GM21526 (cell line): ENCODE results near the gene RIMOC1.

Experiments
- ATAC-seq: cut with Tn5 transposase; IDR thresholded peaks from one replicate; pipeline ENCODE4 v1.9.1; 2021; ENCODE audit warnings: moderate library complexity; ENCODE audit not compliant: unreplicated experiment, low FRiP score

RIMOC1 gene, protein sequence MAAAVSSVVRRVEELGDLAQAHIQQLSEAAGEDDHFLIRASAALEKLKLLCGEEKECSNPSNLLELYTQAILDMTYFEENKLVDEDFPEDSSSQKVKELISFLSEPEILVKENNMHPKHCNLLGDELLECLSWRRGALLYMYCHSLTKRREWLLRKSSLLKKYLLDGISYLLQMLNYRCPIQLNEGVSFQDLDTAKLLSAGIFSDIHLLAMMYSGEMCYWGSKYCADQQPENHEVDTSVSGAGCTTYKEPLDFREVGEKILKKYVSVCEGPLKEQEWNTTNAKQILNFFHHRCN

GRCh38 chr5:41903892-41904799, at the start of gene RIMOC1:
Gene RIMOC1 (plus strand): TSS chr5:41904344. CDS start chr5:41904368, 24 bp downstream.
- peak; percentile 99 for ATAC-seq

GRCh38 chr5:41856644-41857491, 47.3 kb upstream of the RIMOC1 start:
- ATAC-seq: peak; percentile 83

GRCh38 chr5:41857989-41858388, 46.2 kb upstream of the RIMOC1 start:
- no peak for ATAC-seq

GRCh38 chr5:41858890-41859289, 45.3 kb upstream of the RIMOC1 start:
- no peak for ATAC-seq

GRCh38 chr5:41863871-41864486, 40.2 kb upstream of the RIMOC1 start:
- ATAC-seq: peak; percentile 42

DNA sequence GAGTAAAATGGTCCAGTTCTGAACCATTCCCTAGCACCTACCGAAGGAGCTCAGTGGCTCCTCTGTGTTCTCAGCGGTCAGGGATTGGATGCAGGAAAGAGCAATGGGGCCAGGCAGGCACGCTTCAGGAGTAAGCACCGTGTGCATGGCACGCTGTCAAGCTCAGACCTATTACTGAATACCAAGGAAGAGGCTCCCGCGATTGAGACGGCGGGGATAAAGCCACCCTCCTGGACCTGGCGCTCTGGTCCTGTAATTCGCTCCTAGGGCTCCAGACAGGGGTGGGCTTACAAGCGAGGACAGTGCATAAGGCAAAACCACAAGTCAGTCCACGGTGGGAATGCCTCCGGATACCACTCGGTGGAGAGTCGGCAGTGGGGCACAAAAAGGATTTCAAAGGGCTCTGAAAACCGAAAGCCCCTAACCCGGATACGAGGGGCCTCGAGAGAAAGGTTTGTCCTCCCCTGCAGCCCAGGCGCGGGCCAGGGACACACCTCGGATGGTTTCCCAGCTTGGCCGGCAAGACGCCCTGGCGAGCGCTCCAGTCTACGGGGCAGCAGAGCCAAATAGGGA, 34.9 kb upstream of the RIMOC1 start:
- ATAC-seq: peak; percentile 1

DNA sequence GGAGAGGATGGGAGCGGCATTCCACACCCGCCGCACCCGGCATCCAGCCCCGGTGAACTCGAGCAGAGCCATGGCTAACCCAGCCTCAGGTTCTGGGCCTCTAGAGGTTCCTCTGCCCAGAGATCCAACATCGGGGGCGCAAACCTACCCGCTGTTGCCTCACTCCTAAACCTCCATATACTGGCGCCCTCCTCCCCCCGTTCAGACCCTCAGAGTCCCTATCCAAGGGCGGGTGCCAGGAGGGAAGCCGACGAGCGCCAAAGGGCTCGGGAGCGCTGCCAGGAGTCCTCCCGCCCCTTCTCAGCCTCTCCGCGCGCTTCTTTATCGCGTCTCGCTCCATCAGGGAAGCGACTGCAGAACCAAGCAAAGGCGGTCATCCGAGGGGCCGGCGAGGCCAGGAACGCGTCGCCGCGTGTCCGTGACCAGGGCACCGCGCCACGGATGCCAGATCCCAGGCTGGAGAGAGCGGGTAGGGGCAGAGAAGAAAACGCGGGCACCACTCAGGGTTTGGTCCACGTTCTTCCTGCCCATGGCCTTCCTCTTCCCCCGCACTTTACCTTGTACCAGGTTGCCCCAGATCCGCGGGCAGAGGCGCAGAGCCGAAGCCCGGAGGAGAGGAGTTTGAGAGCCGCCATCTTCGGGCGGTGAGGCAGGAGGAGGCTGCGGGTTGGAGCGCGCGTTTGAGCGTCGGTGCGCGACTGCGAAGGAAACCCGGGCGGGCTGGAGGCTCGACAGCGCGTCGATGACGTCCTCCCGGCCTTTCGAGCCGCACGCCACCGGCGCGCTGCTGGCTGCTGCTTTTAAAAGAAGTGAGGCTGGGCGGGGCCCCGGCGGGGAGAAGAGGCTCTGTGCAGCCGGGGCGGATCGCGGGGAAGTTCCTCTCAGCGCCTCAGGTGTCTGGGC, 34.2 kb upstream of the RIMOC1 start, which contains the start of gene OXCT1:
Gene OXCT1 (minus strand): TSS at position 702 of the 903 bp plus-strand sequence. CDS start 67 bp downstream, at position 635.
- ATAC-seq: peak; percentile 94

DNA sequence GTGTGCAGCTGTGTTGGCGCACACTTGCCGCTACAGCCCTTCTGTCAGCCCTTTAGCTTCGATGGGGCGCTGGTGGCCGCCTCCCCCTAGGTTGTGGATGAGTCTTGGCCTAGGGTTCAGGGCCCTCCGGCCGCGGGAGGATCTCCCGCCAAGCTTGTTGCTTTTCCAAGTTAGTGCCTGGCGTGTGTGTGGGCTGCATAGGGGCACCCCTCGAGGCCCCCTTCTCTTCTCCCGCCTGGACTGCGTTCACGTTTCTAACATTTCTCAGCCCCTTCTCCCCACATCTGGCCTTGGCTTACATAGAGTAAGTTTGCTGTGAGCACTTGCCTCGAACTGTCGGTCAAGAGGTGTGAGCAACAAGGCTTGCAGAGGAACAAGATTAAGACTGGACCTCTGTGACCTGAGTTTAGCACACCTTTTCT, 33.5 kb upstream of the RIMOC1 start:
- ATAC-seq: no peak

DNA sequence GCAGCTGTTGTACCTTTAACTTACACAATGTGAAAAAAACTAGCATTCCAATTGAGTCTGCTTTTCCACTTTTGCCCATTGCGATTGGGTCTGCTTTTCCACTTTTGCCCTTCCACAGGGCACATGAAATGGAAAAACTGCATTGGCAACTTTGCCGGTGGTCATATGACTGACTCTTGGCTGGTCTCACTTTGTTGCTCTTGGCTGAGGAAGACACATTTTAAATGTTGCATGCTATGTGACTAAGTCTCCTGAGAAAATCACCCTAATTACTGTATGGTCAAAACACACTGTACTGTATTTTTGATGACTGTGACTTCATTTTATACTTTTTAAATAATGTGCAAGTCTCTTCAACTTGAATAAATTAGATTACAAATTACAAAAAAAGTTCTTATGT, 32.3 kb upstream of the RIMOC1 start:
- ATAC-seq: no peak

DNA sequence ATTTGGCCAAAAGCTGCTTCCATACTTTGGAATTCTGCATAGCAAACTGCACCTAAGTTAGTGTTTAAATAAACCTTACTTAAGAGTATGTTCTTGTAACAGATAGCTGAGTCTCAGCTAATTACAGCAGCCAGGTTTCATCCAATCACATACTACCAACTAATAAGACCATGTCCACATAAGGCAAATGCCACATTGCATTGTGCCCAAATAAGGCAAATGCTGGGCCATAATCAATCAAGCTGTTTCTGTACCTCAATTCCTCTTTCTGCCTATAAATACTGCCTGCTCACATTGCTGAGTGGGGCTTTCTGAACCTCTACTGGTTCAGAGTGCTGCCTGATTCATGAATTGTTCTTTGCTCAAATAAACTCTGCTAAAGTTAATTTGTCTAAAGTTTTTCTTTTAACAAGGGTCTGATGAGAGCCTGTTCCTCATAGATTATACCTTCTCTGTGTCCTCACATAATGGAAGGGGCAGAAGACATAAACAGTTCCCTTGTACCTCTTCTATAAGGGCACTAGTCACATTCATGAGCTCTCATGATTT, 29.6 kb upstream of the RIMOC1 start:
- no peak for ATAC-seq

GRCh38 chr5:41875121-41875520, 29.0 kb upstream of the RIMOC1 start:
- no peak for ATAC-seq

- no peak for ATAC-seq
Observed at GRCh38 chr5:41876678-41877077, 27.5 kb upstream of the RIMOC1 start.

DNA sequence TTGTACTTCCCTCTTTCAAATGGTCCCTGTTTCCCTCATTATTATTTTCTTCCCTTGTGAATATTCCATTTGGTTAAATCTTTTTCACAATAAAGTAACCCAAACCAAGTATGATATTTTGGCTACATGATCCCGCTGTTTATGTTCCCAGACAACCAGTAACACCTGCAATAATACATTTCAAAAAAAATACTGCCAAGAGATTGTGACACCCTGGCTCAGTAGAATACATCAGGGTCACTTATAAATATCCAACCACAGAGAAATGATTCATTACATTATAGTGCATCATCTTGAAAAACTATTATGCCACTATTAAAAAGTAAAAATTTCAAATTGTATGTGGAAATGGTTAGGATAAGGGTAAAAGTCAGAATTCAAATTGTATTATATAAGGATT, 26.7 kb upstream of the RIMOC1 start:
- no peak for ATAC-seq

- no peak for ATAC-seq
Observed at GRCh38 chr5:41878173-41878572, 26.0 kb upstream of the RIMOC1 start.

GRCh38 chr5:41878643-41879478, 25.3 kb upstream of the RIMOC1 start:
- no peak for ATAC-seq

DNA sequence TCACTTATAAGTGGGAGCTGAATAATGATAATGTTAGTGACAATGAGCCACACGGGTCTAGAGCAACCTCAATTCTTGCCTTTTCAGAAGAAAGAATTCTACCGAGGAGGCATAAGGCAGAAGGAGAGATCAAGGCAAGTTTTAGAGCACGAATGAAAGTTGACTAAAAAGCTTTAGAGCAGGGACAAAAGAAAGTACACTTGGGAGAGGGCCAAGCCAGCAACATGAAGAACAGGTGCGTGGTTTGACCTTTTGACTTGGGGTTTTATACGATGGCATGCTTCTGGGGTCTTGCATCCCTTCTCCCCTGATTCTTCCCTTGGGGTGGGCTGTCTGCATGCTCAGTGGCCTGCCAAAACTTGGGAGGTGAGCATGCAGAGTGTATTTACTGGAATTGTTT, 21.4 kb upstream of the RIMOC1 start:
- no peak for ATAC-seq

DNA sequence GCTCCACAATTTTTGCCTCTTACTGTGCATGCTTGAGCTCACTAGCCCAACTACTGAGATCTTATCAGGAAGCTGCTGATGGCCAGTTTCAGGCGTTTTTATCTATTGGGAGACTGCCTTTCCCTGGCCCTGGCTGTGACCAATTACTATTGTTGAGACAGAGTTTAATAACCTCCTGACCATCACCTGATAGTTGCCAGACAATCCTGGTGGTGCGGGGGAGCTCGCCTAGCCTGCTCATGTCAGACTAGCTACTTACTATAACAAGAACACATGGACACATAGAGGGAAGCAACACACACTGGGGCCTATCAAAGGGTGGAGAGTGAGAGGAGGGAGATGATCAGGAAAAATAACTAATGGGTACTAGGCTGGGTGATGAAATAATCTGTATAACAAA, 20.9 kb upstream of the RIMOC1 start:
- ATAC-seq: no peak

GRCh38 chr5:41883936-41884335, 20.2 kb upstream of the RIMOC1 start:
- ATAC-seq: no peak
